Liver (tissue), 9 donors: Measurements from ENCODE around the gene RIOK1. TPM values are rescaled to one million over a fixed set of nuclear protein-coding genes. Genes with fewer than 3 reads are reported as not detected.

ENCODE experiments used
- DNase-seq: peaks from one replicate; pipeline ENCODE4 v3.0.0-alpha.2; 2017; ENCODE audit warnings: low spot score
- H3K27ac ChIP-seq, 2 donors: one replicate each; pipeline ENCODE4 v1.7.0; 2013; ENCODE audit warnings: inconsistent platforms in 2 of 2, low read length in 2 of 2, control low read depth in 1 of 2, low read depth in 1 of 2, mild to moderate bottlenecking in 1 of 2
- H3K27me3 ChIP-seq, 4 donors: one replicate each; pipeline versions ENCODE4 v1.6.1 to v1.7.0; 2013; ENCODE audit warnings: low read length in 3 of 4, inconsistent platforms in 1 of 4, mild to moderate bottlenecking in 1 of 4, moderate library complexity in 1 of 4; ENCODE audit not compliant: control insufficient read depth in 4 of 4, insufficient read depth in 4 of 4
- H3K36me3 ChIP-seq, 4 donors: one replicate each; pipeline versions ENCODE4 v1.6.1 to v1.7.0; 2013; ENCODE audit warnings: low read length in 3 of 4, mild to moderate bottlenecking in 3 of 4, low read depth in 1 of 4, moderate library complexity in 1 of 4; ENCODE audit not compliant: control insufficient read depth in 4 of 4, insufficient read depth in 3 of 4
- H3K4me1 ChIP-seq, 4 donors: one replicate each; pipeline versions ENCODE4 v1.6.1 to v1.7.0; 2013; ENCODE audit warnings: low read length in 3 of 4, mild to moderate bottlenecking in 3 of 4, moderate library complexity in 1 of 4; ENCODE audit not compliant: control insufficient read depth in 4 of 4, insufficient read depth in 4 of 4
- H3K4me3 ChIP-seq, 3 donors: one replicate each; pipeline versions ENCODE4 v1.6.1 to v1.7.0; 2013; ENCODE audit warnings: low read length in 3 of 3, control low read depth in 1 of 3, low read depth in 1 of 3, mild to moderate bottlenecking in 1 of 3
- H3K9ac ChIP-seq, 2 donors: one replicate each; pipeline ENCODE4 v1.7.0; 2013; ENCODE audit warnings: low read length in 2 of 2, mild to moderate bottlenecking in 2 of 2, moderate library complexity in 2 of 2, control low read depth in 1 of 2, low read depth in 1 of 2
- H3K9me3 ChIP-seq, 4 donors: one replicate each; pipeline versions ENCODE4 v1.6.1 to v1.7.0; 2013; ENCODE audit warnings: low read length in 3 of 4; ENCODE audit not compliant: control insufficient read depth in 4 of 4
- EGR1 ChIP-seq, 2 donors: IDR thresholded peaks; 2 replicates each; pipeline ENCODE4 v1.6.1; 2016 to 2018; ENCODE audit warnings: antibody characterized with exemption in 2 of 2, low read depth in 2 of 2
- FOXA1 ChIP-seq: IDR thresholded peaks from 2 replicates; pipeline ENCODE4 v1.6.1; 2016; ENCODE audit warnings: antibody characterized with exemption
- FOXA2 ChIP-seq: IDR thresholded peaks from 2 replicates; pipeline ENCODE4 v1.6.1; 2016; ENCODE audit warnings: antibody characterized with exemption
- GABPA ChIP-seq, 2 donors: IDR thresholded peaks in 1 of 2; conservative IDR thresholded peaks in 1 of 2; 2 replicates each; pipeline ENCODE4 v1.6.1; 2016; ENCODE audit warnings: antibody characterized with exemption in 2 of 2, mild to moderate bottlenecking in 1 of 2, moderate library complexity in 1 of 2
- HNF4A ChIP-seq, 2 donors: conservative IDR thresholded peaks; 2 replicates each; pipeline ENCODE4 v1.6.1; 2016; ENCODE audit warnings: antibody characterized with exemption in 2 of 2, mild to moderate bottlenecking in 2 of 2
- HNF4G ChIP-seq: IDR thresholded peaks from 2 replicates; pipeline ENCODE4 v1.6.1; 2016; ENCODE audit warnings: antibody characterized with exemption
- JUND ChIP-seq, 2 donors: IDR thresholded peaks; 2 replicates each; pipeline ENCODE4 v1.6.1; 2016; ENCODE audit warnings: antibody characterized with exemption in 2 of 2
- NR2F2 ChIP-seq: IDR thresholded peaks from 2 replicates; pipeline ENCODE4 v1.6.1; 2016; ENCODE audit warnings: antibody characterized with exemption
- RAD21 ChIP-seq, 2 donors: IDR thresholded peaks; 2 replicates each; pipeline ENCODE4 v1.6.1; 2016; ENCODE audit warnings: antibody characterized with exemption in 2 of 2, mild to moderate bottlenecking in 2 of 2
- RXRA ChIP-seq, 2 donors: IDR thresholded peaks; 2 replicates each; pipeline ENCODE4 v1.6.1; 2017 to 2018; ENCODE audit warnings: antibody characterized with exemption in 2 of 2, mild to moderate bottlenecking in 1 of 2
- SP1 ChIP-seq: IDR thresholded peaks from 2 replicates; pipeline ENCODE4 v1.6.1; 2018; ENCODE audit warnings: antibody characterized with exemption, mild to moderate bottlenecking
- TAF1 ChIP-seq: conservative IDR thresholded peaks from 2 replicates; pipeline ENCODE4 v1.6.1; 2016; ENCODE audit warnings: antibody characterized with exemption, mild to moderate bottlenecking
- YY1 ChIP-seq: IDR thresholded peaks from 2 replicates; pipeline ENCODE4 v1.6.1; 2016; ENCODE audit warnings: antibody characterized with exemption, mild to moderate bottlenecking
- WGBS: extraction: QIAGEN DNeasy Blood & Tissue Kit; methylation state at CpG from one replicate; pipeline ENCODE4 v1.1.7; 2013; 5-methylcytosine and 5-hydroxymethylcytosine counted together
- polyA plus RNA-seq, 2 donors: library from polyadenylated mRNA; stranded (reverse) in 1 of 2; unstranded in 1 of 2; fragments of 200-250 nt in 1 of 2; fragments of >200 nt in 1 of 2; fragmentation: Nextera tagmentation in 1 of 2; extraction: Ambion mirVana in 1 of 2; gene quantifications; one replicate each; pipeline versions ENCODE4 v1.2.1 to v1.2.3, GENCODE V29; 2013 to 2015
- total RNA-seq, 2 donors: library from RNA; depleted of rRNA; stranded (reverse); fragments of >200 nt; gene quantifications; one replicate each; pipeline ENCODE4 v1.2.3, GENCODE V29; 2014
- TF ChIP-seq, protein P1 (sequence below): IDR thresholded peaks from 2 replicates; pipeline ENCODE4 v1.6.1; 2016; ENCODE audit warnings: antibody characterized with exemption
- TF ChIP-seq, protein P2 (sequence below): IDR thresholded peaks from 2 replicates; pipeline ENCODE4 v1.6.1; 2016; ENCODE audit warnings: antibody characterized with exemption
- TF ChIP-seq, protein P3 (sequence below): IDR thresholded peaks from 2 replicates; pipeline ENCODE4 v1.6.1; 2016; ENCODE audit warnings: antibody characterized with exemption, mild to moderate bottlenecking
- TF ChIP-seq, protein P4 (sequence below): fragments of 150-350 bp; IDR thresholded peaks from 2 replicates; pipeline ENCODE4 v1.5.1; 2017; ENCODE audit warnings: improper control_type of control experiment, low read depth, low read length; ENCODE audit not compliant: missing input control
- TF ChIP-seq, protein P5 (sequence below): IDR thresholded peaks from 2 replicates; pipeline ENCODE4 v1.6.1; 2016; ENCODE audit warnings: antibody characterized with exemption
- donor health status: healthy.
- donor health status: healthy.
- donor health status: healthy.
- donor health status: healthy.
- donor health status: healthy.

Gene RIOK1
- total RNA-seq (1 to 10 TPM; 7.3 to 10.0 TPM), polyA plus RNA-seq (1 to 10 TPM; 4.8 to 5.9 TPM)

DNA sequence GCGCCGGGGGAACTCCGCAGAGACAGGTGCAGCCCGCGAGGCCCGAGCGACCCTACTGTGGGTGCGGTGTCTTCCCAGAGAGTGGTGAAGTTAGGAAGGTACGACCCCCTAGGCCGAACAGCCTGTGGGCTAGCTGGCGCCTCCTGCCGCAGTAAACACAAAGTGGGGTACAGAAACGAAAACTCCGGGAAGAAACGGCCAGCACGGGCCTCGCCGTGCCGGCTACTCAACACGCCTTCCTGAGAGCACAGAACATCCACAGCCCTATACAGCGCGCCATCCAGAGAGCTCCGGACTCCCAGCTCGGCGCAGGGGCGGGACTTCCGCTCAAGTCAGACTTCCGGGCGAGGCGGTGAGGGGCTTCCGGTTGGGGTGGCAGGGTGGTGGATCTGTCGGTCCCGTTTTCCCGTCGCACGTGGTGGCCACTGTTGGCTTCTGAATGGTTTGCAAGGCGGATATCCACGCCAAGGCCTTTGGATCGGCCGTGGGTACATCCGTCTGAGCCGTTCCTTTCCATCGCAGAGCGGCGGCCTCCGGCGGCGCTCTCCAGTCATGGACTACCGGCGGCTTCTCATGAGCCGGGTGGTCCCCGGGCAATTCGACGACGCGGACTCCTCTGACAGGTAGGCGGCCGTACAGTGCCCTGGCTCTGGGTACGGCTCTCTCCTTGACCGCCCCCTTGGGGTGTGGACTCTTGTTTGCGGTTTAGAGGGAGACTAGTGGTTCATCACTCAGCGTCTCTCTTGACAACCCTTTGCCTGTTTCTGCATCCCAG lies at the start of gene RIOK1, which contains the start of gene CAGE1:
Gene RIOK1 (plus strand): TSS at position 358 of the 775 bp plus-strand sequence. CDS start 195 bp downstream, at position 553.
Gene CAGE1 (minus strand): TSS at position 292 of the 775 bp plus-strand sequence. CDS start 2,569 bp downstream, outside the sequence.
- Histone ChIP-seq H3K27ac (peak within 1 kb of the TSS; percentile 87 to 89), H3K36me3 (peaks cover 0 to 7% (median 3%) of the 10 kb centered on the region in 4 donors), H3K9me3 (no peaks in the 10 kb centered on the region), H3K27me3 (no peaks in the 10 kb centered on the region), H3K9ac (peak within 1 kb of the TSS; percentile 84 to 94), H3K4me1 (peaks cover 6 to 18% (median 14%) of the 10 kb centered on the region in 4 donors), H3K4me3 (peak within 1 kb of the TSS; percentile 71 to 98 (median 83))
- DNase-seq = peak; percentile 96
- WGBS = under 1% methylated on average over 62 of the region's 62 CpGs
- TF ChIP-seq, protein P1, sequence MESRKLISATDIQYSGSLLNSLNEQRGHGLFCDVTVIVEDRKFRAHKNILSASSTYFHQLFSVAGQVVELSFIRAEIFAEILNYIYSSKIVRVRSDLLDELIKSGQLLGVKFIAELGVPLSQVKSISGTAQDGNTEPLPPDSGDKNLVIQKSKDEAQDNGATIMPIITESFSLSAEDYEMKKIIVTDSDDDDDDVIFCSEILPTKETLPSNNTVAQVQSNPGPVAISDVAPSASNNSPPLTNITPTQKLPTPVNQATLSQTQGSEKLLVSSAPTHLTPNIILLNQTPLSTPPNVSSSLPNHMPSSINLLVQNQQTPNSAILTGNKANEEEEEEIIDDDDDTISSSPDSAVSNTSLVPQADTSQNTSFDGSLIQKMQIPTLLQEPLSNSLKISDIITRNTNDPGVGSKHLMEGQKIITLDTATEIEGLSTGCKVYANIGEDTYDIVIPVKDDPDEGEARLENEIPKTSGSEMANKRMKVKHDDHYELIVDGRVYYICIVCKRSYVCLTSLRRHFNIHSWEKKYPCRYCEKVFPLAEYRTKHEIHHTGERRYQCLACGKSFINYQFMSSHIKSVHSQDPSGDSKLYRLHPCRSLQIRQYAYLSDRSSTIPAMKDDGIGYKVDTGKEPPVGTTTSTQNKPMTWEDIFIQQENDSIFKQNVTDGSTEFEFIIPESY = peak; percentile 21
- TF ChIP-seq NR2F2 (no peak), GABPA (IDR thresholded peaks at IDR 0.05 in 1 of 2, conservative IDR thresholded peaks at IDR 0.05 in 1 of 2) (peak; percentile 97 to 99), RXRA (IDR thresholded peaks at IDR 0.05) (peak in 1 of 2 donors; percentile 8), FOXA2 (no peak), EGR1 (IDR thresholded peaks at IDR 0.05; ENCODE audit: low read depth in 2 of 2) (no peak), SP1 (peak; percentile 60), YY1 (peak; percentile 84), RAD21 (IDR thresholded peaks at IDR 0.05) (peak; percentile 9 to 28), JUND (IDR thresholded peaks at IDR 0.05) (no peak), FOXA1 (peak; percentile 27), HNF4A (conservative IDR thresholded peaks at IDR 0.05) (no peak), TAF1 (peak; percentile 69), HNF4G (no peak)
- TF ChIP-seq, protein P2, sequence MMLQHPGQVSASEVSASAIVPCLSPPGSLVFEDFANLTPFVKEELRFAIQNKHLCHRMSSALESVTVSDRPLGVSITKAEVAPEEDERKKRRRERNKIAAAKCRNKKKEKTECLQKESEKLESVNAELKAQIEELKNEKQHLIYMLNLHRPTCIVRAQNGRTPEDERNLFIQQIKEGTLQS = no peak
- TF ChIP-seq, protein P3, sequence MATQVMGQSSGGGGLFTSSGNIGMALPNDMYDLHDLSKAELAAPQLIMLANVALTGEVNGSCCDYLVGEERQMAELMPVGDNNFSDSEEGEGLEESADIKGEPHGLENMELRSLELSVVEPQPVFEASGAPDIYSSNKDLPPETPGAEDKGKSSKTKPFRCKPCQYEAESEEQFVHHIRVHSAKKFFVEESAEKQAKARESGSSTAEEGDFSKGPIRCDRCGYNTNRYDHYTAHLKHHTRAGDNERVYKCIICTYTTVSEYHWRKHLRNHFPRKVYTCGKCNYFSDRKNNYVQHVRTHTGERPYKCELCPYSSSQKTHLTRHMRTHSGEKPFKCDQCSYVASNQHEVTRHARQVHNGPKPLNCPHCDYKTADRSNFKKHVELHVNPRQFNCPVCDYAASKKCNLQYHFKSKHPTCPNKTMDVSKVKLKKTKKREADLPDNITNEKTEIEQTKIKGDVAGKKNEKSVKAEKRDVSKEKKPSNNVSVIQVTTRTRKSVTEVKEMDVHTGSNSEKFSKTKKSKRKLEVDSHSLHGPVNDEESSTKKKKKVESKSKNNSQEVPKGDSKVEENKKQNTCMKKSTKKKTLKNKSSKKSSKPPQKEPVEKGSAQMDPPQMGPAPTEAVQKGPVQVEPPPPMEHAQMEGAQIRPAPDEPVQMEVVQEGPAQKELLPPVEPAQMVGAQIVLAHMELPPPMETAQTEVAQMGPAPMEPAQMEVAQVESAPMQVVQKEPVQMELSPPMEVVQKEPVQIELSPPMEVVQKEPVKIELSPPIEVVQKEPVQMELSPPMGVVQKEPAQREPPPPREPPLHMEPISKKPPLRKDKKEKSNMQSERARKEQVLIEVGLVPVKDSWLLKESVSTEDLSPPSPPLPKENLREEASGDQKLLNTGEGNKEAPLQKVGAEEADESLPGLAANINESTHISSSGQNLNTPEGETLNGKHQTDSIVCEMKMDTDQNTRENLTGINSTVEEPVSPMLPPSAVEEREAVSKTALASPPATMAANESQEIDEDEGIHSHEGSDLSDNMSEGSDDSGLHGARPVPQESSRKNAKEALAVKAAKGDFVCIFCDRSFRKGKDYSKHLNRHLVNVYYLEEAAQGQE = no peak
- TF ChIP-seq, protein P4, sequence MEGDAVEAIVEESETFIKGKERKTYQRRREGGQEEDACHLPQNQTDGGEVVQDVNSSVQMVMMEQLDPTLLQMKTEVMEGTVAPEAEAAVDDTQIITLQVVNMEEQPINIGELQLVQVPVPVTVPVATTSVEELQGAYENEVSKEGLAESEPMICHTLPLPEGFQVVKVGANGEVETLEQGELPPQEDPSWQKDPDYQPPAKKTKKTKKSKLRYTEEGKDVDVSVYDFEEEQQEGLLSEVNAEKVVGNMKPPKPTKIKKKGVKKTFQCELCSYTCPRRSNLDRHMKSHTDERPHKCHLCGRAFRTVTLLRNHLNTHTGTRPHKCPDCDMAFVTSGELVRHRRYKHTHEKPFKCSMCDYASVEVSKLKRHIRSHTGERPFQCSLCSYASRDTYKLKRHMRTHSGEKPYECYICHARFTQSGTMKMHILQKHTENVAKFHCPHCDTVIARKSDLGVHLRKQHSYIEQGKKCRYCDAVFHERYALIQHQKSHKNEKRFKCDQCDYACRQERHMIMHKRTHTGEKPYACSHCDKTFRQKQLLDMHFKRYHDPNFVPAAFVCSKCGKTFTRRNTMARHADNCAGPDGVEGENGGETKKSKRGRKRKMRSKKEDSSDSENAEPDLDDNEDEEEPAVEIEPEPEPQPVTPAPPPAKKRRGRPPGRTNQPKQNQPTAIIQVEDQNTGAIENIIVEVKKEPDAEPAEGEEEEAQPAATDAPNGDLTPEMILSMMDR = peak; percentile 13
- TF ChIP-seq, protein P5, sequence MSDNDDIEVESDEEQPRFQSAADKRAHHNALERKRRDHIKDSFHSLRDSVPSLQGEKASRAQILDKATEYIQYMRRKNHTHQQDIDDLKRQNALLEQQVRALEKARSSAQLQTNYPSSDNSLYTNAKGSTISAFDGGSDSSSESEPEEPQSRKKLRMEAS = peak; percentile 98
